T-helper 1 cell treated with Interleukin-12 subunit alpha and Interleukin-12 subunit beta and Interleukin-4 antibody, amounts not matched to agents 30 μg/mL and 1 μg/mL, for 36 hours (primary cell): ENCODE measurements around the gene LZIC.

Experiments used
- H3K27ac Mint-ChIP-seq: one replicate; pipeline ENCODE4 v1.8.0; 2021; ENCODE audit warnings: mild to moderate bottlenecking, mixed read lengths
- H3K27me3 Mint-ChIP-seq: one replicate; pipeline ENCODE4 v1.8.0; 2021; ENCODE audit warnings: low read depth, mixed read lengths
- H3K36me3 Mint-ChIP-seq: one replicate; pipeline ENCODE4 v1.8.0; 2021; ENCODE audit warnings: low read depth, mixed read lengths
- H3K4me1 Mint-ChIP-seq: one replicate; pipeline ENCODE4 v1.8.0; 2021; ENCODE audit warnings: low read depth, mixed read lengths
- H3K4me3 Mint-ChIP-seq: one replicate; pipeline ENCODE4 v1.8.0; 2021; ENCODE audit warnings: mild to moderate bottlenecking, moderate library complexity, mixed read lengths
- H3K9me3 Mint-ChIP-seq: one replicate; pipeline ENCODE4 v1.8.0; 2021; ENCODE audit warnings: mixed read lengths

Gene LZIC

DNA sequence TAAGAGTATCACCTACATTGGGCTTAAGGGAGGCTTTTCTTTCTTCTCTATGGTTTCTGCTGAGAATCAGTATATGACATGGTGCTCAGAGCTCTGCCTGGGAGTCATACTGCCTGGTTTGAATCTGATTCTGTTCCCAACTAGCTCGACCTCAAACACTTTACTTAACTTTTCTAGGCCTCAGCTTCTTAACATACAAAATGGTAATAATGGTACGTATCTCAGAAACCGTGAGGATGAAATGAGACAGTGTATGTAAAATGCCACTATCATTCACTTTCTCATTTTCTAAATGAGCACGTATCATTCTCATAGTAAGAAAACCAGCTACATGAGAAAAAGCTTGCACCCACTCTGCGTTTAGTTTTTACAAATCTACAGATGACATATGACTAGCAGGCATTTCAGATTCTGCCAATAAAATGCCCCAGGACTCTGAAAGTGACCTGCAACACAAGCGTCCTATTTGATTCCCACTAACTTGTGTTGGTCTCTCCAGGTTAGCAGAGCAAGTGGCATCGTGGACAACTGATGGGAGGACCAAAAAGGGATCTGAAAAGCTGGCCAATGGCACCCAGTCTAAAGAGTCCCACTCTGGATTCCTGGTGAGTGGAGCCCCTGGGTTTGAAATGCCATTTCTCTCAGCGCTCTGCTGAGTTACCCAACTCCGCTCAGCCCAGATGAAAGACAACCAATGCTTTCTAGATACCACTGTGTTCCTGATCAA, 39.2 kb downstream of the LZIC start:
- no peaks in the 10 kb centered on the region for H3K36me3 Mint-ChIP-seq
- H3K9me3 Mint-ChIP-seq: no peaks in the 10 kb centered on the region
- H3K4me1 Mint-ChIP-seq: peaks cover 9% of the 10 kb centered on the region
- H3K27ac Mint-ChIP-seq: no peak overlapping the region
- H3K4me3 Mint-ChIP-seq: no peak overlapping the region
- no peaks in the 10 kb centered on the region for H3K27me3 Mint-ChIP-seq

DNA sequence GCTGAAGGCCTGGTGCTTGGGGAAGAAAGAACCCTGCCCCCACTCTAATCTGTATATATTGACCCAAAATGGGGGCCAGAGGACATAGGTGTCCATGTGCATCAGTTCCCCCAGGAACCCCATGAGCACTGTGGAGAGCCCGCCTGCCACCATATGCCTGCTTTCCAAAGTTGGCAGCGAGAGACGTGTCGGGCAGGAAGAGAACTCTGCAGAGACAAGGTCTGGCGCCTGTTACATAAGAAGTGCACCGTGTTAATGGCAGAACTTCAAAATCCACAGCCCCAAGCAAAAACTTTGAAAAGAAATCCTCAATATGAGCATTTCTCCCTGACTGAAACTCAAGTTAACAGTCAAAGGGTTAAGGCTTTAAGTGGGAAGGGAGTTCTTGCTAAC, 41.1 kb downstream of the LZIC start:
- H3K9me3 Mint-ChIP-seq: no peaks in the 10 kb centered on the region
- H3K27me3 Mint-ChIP-seq: no peaks in the 10 kb centered on the region
- H3K4me3 Mint-ChIP-seq: no peak overlapping the region
- H3K27ac Mint-ChIP-seq: no peak overlapping the region
- no peaks in the 10 kb centered on the region for H3K36me3 Mint-ChIP-seq
- H3K4me1 Mint-ChIP-seq: peaks cover 6% of the 10 kb centered on the region

- Mint-ChIP-seq H3K27ac (no peak overlapping the region), H3K9me3 (no peaks in the 10 kb centered on the region), H3K36me3 (no peaks in the 10 kb centered on the region), H3K4me3 (no peak overlapping the region), H3K4me1 (peaks cover 6% of the 10 kb centered on the region), H3K27me3 (no peaks in the 10 kb centered on the region)
These were observed 41.8 kb downstream of the LZIC start for GRCh38 chr1:9901148-9902059.

GRCh38 chr1:9900142-9901043, 42.8 kb downstream of the LZIC start:
- Mint-ChIP-seq H3K9me3 (no peaks in the 10 kb centered on the region), H3K27me3 (no peaks in the 10 kb centered on the region), H3K4me3 (no peak overlapping the region), H3K27ac (no peak overlapping the region), H3K4me1 (peaks cover 6% of the 10 kb centered on the region), H3K36me3 (no peaks in the 10 kb centered on the region)

DNA sequence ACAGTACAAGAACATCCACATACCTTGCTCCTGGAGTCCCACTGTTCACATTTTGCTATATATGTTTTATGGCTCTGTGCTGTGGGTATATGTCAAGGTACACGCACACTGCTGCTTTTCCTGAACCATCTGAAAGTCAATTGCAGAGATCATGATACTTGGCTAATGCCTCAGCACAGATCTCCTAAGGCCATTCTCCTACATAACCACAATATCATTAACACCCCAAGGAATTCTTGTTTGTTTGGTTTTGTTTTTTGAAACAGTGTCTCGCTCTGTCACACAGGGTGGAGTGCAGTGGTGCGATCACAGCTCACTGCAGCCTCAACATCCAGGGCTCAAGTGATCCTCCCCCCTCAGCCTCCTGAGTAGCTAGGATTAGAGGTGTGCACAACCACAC, 49.1 kb downstream of the LZIC start:
- Mint-ChIP-seq H3K27ac (no peak overlapping the region), H3K9me3 (no peaks in the 10 kb centered on the region), H3K27me3 (no peaks in the 10 kb centered on the region), H3K4me1 (peaks cover 13% of the 10 kb centered on the region), H3K4me3 (no peak overlapping the region), H3K36me3 (no peaks in the 10 kb centered on the region)

GRCh38 chr1:9892563-9893528, 50.3 kb downstream of the LZIC start:
- Mint-ChIP-seq H3K36me3 (no peaks in the 10 kb centered on the region), H3K27ac (no peak overlapping the region), H3K4me3 (no peak overlapping the region), H3K27me3 (no peaks in the 10 kb centered on the region), H3K4me1 (peaks cover 13% of the 10 kb centered on the region), H3K9me3 (no peaks in the 10 kb centered on the region)

DNA sequence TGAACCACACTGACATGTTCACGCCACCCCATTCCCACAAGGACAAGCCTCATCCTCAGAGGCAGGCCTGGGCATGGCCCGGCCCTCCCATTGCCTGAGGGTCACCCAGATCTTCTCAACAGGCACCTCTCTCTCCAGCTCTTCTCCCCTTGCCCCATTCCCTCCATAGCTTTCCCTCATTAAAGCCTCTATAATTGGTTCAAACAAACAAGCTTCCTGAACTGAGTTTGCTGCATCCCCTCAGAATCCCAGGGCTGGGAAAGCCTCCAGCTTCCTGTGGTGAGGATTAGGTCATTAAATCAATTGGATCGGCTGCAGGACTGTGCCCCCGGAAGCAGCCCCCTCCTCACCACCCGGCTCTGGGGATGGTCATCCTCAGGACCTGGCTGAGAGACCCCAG, 52.0 kb downstream of the LZIC start:
- Mint-ChIP-seq H3K27me3 (no peaks in the 10 kb centered on the region), H3K9me3 (no peaks in the 10 kb centered on the region), H3K4me3 (no peak overlapping the region), H3K36me3 (no peaks in the 10 kb centered on the region), H3K27ac (no peak overlapping the region), H3K4me1 (peaks cover 13% of the 10 kb centered on the region)

- Mint-ChIP-seq H3K27me3 (no peaks in the 10 kb centered on the region), H3K36me3 (no peaks in the 10 kb centered on the region), H3K4me1 (peaks cover 13% of the 10 kb centered on the region), H3K27ac (no peak overlapping the region), H3K9me3 (no peaks in the 10 kb centered on the region), H3K4me3 (no peak overlapping the region)
These were observed 52.9 kb downstream of the LZIC start for GRCh38 chr1:9890224-9890731.

- Mint-ChIP-seq H3K4me1 (peaks cover 13% of the 10 kb centered on the region), H3K9me3 (no peaks in the 10 kb centered on the region), H3K27me3 (no peaks in the 10 kb centered on the region), H3K4me3 (no peak overlapping the region), H3K27ac (no peak overlapping the region), H3K36me3 (no peaks in the 10 kb centered on the region)
These were observed 53.8 kb downstream of the LZIC start for GRCh38 chr1:9889411-9889810.

DNA sequence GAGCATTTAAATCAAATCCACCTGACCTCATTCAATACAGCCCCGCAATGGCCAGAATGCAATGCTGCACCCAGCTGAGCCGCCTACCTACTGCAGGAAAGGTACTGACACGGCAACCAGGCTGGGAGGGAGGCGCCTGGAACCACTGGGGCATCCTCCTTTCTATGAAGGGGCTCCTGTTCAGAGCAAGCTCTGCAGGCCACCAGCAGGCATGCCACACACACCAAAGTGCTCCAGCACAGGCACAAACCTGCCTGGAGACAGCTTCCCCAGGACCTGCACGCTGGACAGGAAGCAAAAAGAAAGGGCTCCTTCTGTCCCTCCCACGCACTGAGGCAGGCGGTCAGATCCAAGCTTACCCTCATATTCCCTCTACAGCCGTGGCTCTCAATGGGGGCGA, 54.3 kb downstream of the LZIC start:
- Mint-ChIP-seq H3K36me3 (no peaks in the 10 kb centered on the region), H3K4me1 (peaks cover 11% of the 10 kb centered on the region), H3K27ac (no peak overlapping the region), H3K9me3 (no peaks in the 10 kb centered on the region), H3K4me3 (no peak overlapping the region), H3K27me3 (no peaks in the 10 kb centered on the region)

DNA sequence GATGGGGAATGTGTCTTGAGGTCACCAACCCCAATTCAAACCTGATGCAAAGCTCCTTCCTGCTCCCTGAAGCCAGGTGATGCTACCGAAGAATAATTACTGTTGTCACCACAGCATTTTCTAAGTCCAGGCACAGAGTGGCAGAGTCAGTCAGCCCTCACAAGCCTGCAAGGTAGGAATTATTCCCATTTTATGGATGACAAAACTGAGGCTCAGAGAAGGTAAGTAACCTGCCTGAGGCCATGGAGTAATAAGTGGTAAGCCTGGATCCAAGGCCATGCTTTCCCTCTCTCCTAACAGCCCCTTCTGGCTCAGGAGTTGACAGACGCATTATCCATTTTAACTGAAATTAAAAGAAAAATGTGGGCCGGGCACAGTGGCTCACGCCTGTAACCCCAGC, 56.1 kb downstream of the LZIC start:
- Mint-ChIP-seq H3K36me3 (no peaks in the 10 kb centered on the region), H3K27me3 (no peaks in the 10 kb centered on the region), H3K4me1 (peaks cover 7% of the 10 kb centered on the region), H3K4me3 (no peak overlapping the region), H3K9me3 (no peaks in the 10 kb centered on the region), H3K27ac (no peak overlapping the region)

DNA sequence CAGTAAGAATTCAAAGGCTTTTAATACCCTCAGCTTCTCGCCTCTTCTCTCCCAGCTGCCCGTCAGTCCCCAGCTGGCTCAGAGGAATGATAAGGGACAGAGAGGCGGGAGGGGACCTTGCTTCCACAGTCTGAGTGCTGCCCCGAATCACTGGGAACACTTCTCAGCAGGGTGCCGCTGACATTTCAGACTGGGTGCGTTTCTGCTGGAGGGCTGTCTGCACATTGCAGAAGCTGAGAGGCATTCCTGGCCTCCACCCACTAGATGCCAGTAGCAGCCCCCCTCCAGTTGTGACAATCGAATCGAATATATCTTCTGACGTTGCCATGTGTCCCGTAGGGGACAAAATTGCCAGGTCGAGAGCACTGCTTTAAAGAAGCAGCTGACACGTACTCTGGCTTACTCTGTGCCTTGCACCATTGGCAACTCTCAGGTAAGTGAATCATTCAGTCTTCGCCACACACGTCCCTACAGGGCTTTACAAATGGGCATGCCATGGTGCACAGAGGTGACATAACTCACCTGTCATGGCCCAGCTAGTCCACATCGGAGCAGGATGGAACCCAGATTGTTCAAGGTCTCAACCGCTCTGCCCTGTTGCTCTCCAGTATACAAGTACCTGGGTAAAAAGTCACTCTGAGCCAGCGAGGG, 57.0 kb downstream of the LZIC start:
- H3K4me3 Mint-ChIP-seq: no peak overlapping the region
- no peaks in the 10 kb centered on the region for H3K27me3 Mint-ChIP-seq
- H3K4me1 Mint-ChIP-seq: peaks cover 12% of the 10 kb centered on the region
- H3K9me3 Mint-ChIP-seq: no peaks in the 10 kb centered on the region
- H3K36me3 Mint-ChIP-seq: no peaks in the 10 kb centered on the region
- H3K27ac Mint-ChIP-seq: no peak overlapping the region

DNA sequence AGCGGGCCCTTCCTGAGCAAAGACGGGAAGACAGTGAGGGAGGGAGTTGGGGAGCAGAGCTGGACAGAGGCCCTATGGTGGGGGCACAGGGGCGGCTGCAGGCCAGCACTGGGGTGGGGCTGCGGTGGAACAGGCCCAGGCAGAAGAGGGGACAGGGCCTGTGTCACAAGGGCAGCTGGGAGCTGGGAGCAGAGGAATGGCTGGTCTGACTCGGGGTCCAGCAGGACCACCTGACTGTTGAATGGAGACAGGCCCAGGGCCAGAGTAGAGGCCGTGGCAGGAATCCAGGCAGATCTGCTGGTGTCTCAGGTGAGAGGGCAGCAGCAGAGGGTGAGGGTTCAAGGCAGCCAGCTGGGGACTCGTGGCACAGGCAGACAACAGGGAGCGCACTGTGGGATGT, 58.4 kb downstream of the LZIC start:
- Mint-ChIP-seq H3K27me3 (no peaks in the 10 kb centered on the region), H3K27ac (peak overlapping the region; percentile 22), H3K36me3 (no peaks in the 10 kb centered on the region), H3K4me3 (no peak overlapping the region), H3K4me1 (peaks cover 12% of the 10 kb centered on the region), H3K9me3 (no peaks in the 10 kb centered on the region)
